MM.1S (cell line): ENCODE measurements around the gene BAZ2A.

Experiments used
- CTCF ChIP-seq: fragments of 300-600 bp; sonication (generic); IDR thresholded peaks from 2 replicates; pipeline ENCODE4 v1.5.1; 2016; ENCODE audit warnings: antibody characterized with exemption, low read length, mixed read lengths
- EZH2phosphoT487 ChIP-seq: fragments of 300-600 bp; sonication (generic); IDR thresholded peaks from 2 replicates; pipeline ENCODE4 v1.6.1; 2018; ENCODE audit warnings: antibody characterized with exemption, low read length

GRCh38 chr12:56614627-56615026, 15.5 kb downstream of the BAZ2A start:
- no peak for TF ChIP-seq CTCF
- TF ChIP-seq EZH2phosphoT487 = no peak
